Activated B cell treated with CpG ODN at 0.5 μM for 24 hours (primary cell): ENCODE results near the gene EFEMP2. TPM values are rescaled to one million over a fixed set of nuclear protein-coding genes. Genes with fewer than 3 reads are reported as not detected.

ENCODE experiments used
- ATAC-seq: fragments of 200-7000 bp; cut with Tn5 transposase; one replicate; pipeline ENCODE4 v1.10.0; 2021; ENCODE audit warnings: low read depth, mild to moderate bottlenecking, moderate library complexity
- CTCF ChIA-PET: fragments of 350-600 bp; sonication (Branson Sonifier 250); formaldehyde crosslinking; loops from one replicate; lab custom pipeline; 2021; ENCODE audit warnings: antibody characterized with exemption; lab: Charles Lee
- POLR2A ChIA-PET: fragments of 350-600 bp; sonication (Branson Sonifier 250); formaldehyde crosslinking; loops from one replicate; lab custom pipeline; 2021; ENCODE audit warnings: antibody characterized with exemption; lab: Charles Lee
- DNase-seq: peaks from one replicate; pipeline ENCODE4 v3.0.0; 2022
- H3K27ac Mint-ChIP-seq: one replicate; pipeline ENCODE4 v1.8.0; 2020; ENCODE audit warnings: mixed read lengths
- H3K27me3 Mint-ChIP-seq: one replicate; pipeline ENCODE4 v1.8.0; 2021; ENCODE audit warnings: mixed read lengths
- H3K36me3 Mint-ChIP-seq: one replicate; pipeline ENCODE4 v1.8.0; 2021; ENCODE audit warnings: low read depth, mixed read lengths
- H3K4me1 Mint-ChIP-seq: one replicate; pipeline ENCODE4 v1.8.0; 2021; ENCODE audit warnings: mixed read lengths
- H3K4me3 Mint-ChIP-seq: one replicate; pipeline ENCODE4 v1.8.0; 2020; ENCODE audit warnings: mild to moderate bottlenecking, mixed read lengths
- H3K9me3 Mint-ChIP-seq: one replicate; pipeline ENCODE4 v1.8.0; 2020; ENCODE audit warnings: mixed read lengths
- intact Hi-C: fragments of 100-400 bp; cut with micrococcal nuclease; formaldehyde crosslinking; loops from one replicate; pipeline ENCODE4 v1.15.1; 2024
- total RNA-seq: library from RNA; stranded (reverse); gene quantifications from 2 replicates; pipeline ENCODE4 v1.2.3, GENCODE V29; 2022
- TF ChIP-seq, protein P1 (sequence below): fragments of 200-600 bp; IDR thresholded peaks from one replicate; pipeline ENCODE4 v1.8.0; 2022; ENCODE audit warnings: antibody characterized with exemption, mild to moderate bottlenecking

The EFEMP2 gene
- total RNA-seq, 1 donor from 2014 or later, result 3.8 TPM

DNA sequence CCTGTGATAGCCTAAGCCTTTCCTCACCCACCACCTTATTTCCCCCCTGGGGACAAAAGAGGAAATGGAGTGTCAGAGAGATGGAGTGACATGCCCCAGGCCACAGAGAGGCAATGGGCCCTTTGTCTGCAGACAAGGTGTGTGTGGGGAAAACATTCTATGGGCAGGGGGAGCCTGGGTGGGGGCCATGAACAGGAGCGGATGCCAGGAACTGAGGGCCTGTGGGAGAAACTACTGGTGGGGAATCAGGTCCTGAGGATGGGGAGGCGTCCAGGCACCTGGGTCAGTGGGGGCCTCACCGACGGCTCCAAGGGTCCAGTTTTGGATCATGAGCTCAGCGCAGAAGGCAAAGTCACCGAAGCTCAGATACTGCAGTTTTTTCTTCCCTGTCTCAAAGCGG is 12.6 kb upstream of the EFEMP2 start:
- H3K27ac Mint-ChIP-seq, result peak overlapping the region; percentile 69
- TF ChIP-seq, protein P1, sequence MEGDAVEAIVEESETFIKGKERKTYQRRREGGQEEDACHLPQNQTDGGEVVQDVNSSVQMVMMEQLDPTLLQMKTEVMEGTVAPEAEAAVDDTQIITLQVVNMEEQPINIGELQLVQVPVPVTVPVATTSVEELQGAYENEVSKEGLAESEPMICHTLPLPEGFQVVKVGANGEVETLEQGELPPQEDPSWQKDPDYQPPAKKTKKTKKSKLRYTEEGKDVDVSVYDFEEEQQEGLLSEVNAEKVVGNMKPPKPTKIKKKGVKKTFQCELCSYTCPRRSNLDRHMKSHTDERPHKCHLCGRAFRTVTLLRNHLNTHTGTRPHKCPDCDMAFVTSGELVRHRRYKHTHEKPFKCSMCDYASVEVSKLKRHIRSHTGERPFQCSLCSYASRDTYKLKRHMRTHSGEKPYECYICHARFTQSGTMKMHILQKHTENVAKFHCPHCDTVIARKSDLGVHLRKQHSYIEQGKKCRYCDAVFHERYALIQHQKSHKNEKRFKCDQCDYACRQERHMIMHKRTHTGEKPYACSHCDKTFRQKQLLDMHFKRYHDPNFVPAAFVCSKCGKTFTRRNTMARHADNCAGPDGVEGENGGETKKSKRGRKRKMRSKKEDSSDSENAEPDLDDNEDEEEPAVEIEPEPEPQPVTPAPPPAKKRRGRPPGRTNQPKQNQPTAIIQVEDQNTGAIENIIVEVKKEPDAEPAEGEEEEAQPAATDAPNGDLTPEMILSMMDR, result no peak
- DNase-seq (no peak), ATAC-seq (no peak)
- ChIA-PET CTCF (interaction anchor here (0.6 to 4.0 kb wide), 40 partner anchors 9 to 343 kb away, joined by 3 to 67 read pairs (median 6); partner anchors contain the start of genes AP5B1, BANF1, EIF1AD and FOSL1), POLR2A (interaction anchor here (0.6 to 11.8 kb wide), 16 partner anchors 9 to 360 kb away, joined by 3 to 340 read pairs (median 6); partner anchors contain the start of genes BANF1, C11orf68, CFL1 and DRAP1)
- no peaks in the 10 kb centered on the region for H3K27me3 Mint-ChIP-seq
- H3K9me3 Mint-ChIP-seq, result no peaks in the 10 kb centered on the region
- H3K36me3 Mint-ChIP-seq, result peaks cover 49% of the 10 kb centered on the region
- intact Hi-C loops, result loop anchor here (10.0 kb wide), 1 partner anchor 250 kb away; no protein-coding TSS in a partner anchor
- no peak overlapping the region for H3K4me3 Mint-ChIP-seq
- peaks cover 58% of the 10 kb centered on the region for H3K4me1 Mint-ChIP-seq

DNA sequence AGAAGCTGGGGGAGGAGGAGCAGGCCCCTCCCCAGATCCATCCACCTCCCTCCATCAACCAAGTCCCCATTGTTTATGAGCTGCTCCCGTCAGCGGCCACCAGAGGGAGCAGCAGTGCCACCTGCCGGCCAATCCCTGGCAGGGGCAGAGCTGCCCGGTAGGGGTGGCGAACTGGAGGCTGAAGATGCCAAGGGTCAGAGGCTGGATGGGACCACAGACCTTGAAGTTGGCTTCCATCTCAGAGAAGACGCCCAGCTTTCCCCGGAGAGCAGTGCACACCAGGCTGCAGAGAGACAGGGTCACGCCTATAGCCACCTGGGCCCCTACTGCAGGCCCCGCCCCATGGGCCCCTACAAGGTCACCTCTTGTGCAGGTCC is 12.1 kb upstream of the EFEMP2 start:
- Mint-ChIP-seq H3K27me3 (no peaks in the 10 kb centered on the region), H3K27ac (peak overlapping the region; percentile 69), H3K4me1 (peaks cover 55% of the 10 kb centered on the region), H3K4me3 (peak overlapping the region; percentile 32), H3K9me3 (no peaks in the 10 kb centered on the region), H3K36me3 (peaks cover 49% of the 10 kb centered on the region)
- intact Hi-C loops, result loop anchor here (1.0 to 10.0 kb wide), 4 partner anchors 24 to 250 kb away; partner anchors contain the start of gene MUS81
- peak; percentile 80 for DNase-seq
- ATAC-seq, result peak; percentile 45
- POLR2A ChIA-PET, result interaction anchor here (0.6 to 11.8 kb wide), 20 partner anchors 9 to 360 kb away, joined by 3 to 340 read pairs (median 5); partner anchors contain the start of genes BANF1, C11orf68, CFL1 and DRAP1
- CTCF ChIA-PET, result interaction anchor here (0.6 to 4.0 kb wide), 40 partner anchors 8 to 343 kb away, joined by 3 to 67 read pairs (median 5); partner anchors contain the start of genes AP5B1, BANF1, EIF1AD and FOSL1
- TF ChIP-seq, protein P1, result no peak

DNA sequence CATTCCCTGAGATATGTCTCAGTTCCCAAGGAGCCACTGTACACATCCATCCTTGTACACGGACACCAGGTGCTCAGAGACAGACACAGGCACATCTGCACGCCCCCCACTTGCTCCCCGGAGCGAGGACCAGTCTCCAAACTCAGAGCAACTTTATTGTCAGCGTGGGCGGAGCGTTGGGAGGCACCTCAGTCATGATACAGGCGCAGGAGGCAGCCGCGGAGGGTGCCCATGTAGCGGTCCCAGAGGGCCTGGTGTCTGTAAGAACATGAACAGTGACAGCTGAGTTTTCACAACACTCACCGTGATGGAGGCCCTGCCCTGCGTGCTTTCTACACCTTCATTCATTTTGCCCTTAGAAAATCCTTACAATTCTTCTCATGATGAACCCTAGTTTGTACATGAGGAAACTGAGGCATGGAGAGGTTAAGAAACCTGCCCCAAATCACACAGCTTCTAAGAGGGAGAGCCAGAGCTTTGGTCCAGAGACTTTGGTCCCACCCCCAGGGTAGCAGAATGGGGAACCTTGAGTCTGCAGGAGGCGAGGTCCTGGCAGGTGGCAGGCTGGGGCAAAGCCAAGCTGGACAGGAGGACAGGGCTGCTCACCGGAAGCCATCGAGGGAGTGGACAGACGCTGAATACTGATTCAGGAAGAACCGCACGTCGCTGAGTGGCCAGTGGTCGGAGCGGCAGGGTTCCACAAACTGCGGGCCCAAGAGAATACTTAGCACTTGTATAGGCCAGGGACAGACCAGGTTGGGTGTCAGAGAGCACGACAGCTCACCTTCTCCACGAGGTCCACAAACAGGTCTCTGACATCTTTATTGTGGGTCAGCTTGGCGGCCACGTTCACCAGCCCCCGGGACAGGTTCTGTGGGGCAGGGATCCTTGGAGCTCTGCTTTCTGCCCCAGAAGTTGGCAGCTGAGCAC is 11.5 kb upstream of the EFEMP2 start:
- ATAC-seq (no peak), DNase-seq (no peak)
- H3K27me3 Mint-ChIP-seq, result no peaks in the 10 kb centered on the region
- no peak overlapping the region for H3K4me3 Mint-ChIP-seq
- H3K4me1 Mint-ChIP-seq, result peaks cover 53% of the 10 kb centered on the region
- H3K9me3 Mint-ChIP-seq, result no peaks in the 10 kb centered on the region
- POLR2A ChIA-PET, result interaction anchor here (0.6 to 11.8 kb wide), 18 partner anchors 10 to 243 kb away, joined by 3 to 340 read pairs (median 6); partner anchors contain the start of genes BANF1, C11orf68, CFL1 and DRAP1
- peaks cover 49% of the 10 kb centered on the region for H3K36me3 Mint-ChIP-seq
- CTCF ChIA-PET, result interaction anchor here (0.6 to 4.0 kb wide), 38 partner anchors 8 to 342 kb away, joined by 3 to 67 read pairs (median 6); partner anchors contain the start of genes AP5B1, BANF1, EIF1AD and FOSL1
- peak overlapping the region; percentile 69 for H3K27ac Mint-ChIP-seq
- intact Hi-C loops, result loop anchor here (1.0 to 10.0 kb wide), 4 partner anchors 24 to 251 kb away; partner anchors contain the start of gene MUS81
- TF ChIP-seq, protein P1, result no peak

DNA sequence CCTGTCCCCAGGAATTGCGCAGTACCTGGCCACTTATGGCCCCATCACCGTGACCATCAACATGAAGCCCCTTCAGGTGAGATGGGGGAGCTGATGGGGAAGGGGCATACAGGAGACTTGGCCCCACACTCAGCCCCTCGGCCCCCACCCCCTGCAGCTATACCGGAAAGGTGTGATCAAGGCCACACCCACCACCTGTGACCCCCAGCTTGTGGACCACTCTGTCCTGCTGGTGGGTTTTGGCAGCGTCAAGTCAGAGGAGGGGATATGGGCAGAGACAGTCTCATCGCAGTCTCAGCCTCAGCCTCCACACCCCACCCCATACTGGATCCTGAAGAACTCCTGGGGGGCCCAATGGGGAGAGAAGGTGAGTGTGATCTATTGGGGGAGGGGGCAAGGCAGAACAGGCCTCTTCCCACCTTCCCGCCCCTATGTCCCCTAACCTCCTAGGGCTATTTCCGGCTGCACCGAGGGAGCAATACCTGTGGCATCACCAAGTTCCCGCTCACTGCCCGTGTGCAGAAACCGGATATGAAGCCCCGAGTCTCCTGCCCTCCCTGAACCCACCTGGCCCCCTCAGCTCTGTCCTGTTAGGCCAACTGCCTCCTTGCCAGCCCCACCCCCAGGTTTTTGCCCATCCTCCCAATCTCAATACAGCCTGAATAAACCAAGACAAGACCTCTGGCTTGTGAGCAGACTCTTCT is 10.6 kb upstream of the EFEMP2 start:
- Mint-ChIP-seq H3K36me3 (peaks cover 46% of the 10 kb centered on the region), H3K27me3 (no peaks in the 10 kb centered on the region), H3K4me3 (no peak overlapping the region), H3K4me1 (peaks cover 45% of the 10 kb centered on the region), H3K27ac (no peak overlapping the region), H3K9me3 (no peaks in the 10 kb centered on the region)
- intact Hi-C loops, result loop anchor here (10.0 kb wide), 1 partner anchor 252 kb away; no protein-coding TSS in a partner anchor
- CTCF ChIA-PET, result interaction anchor here (1.3 to 4.0 kb wide), 12 partner anchors 9 to 119 kb away, joined by 4 to 67 read pairs (median 12); partner anchors contain the start of genes BANF1, EIF1AD, FOSL1 and MUS81
- ATAC-seq (no peak), DNase-seq (no peak)
- TF ChIP-seq, protein P1, result no peak
- POLR2A ChIA-PET, result interaction anchor here (0.6 to 11.8 kb wide), 4 partner anchors 23 to 119 kb away, joined by 3 to 340 read pairs (median 6); partner anchors contain the start of genes BANF1, C11orf68, CFL1 and DRAP1
